Measurements from ENCODE around the gene STMN1. TPM values are rescaled to one million over a fixed set of nuclear protein-coding genes. Genes with fewer than 3 reads are reported as not detected.

Gene STMN1
- total RNA-seq, 1 experiment from 2014 or later: 242 TPM

DNA sequence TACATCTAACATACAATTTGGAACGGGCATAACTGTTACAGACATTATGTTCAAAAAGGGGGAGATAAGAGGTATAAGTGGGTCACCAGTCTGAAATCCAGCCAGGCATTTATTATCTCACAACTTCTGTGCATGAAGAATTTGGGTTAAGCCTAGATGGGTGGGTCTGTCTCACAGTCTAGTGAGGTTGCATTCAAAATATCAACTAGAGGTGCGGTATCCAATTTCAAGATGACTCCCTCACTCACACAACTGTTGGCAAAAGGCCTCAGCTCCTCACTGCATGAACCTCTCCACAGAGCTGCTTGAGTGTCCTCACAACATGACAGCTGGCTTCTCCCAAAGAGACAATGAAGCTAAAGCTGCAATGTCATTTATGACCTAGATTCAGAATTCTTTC, 51.7 kb downstream of the STMN1 start:
- Mint-ChIP-seq H3K27ac (ENCODE audit: unreplicated experiment) (no peak overlapping the region), H3K27me3 (ENCODE audit: unreplicated experiment) (no peaks in the 10 kb centered on the region), H3K9me3 (ENCODE audit: low read depth, unreplicated experiment) (no peaks in the 10 kb centered on the region), H3K4me1 (ENCODE audit: low read depth, unreplicated experiment) (peaks cover 7% of the 10 kb centered on the region), H3K4me3 (ENCODE audit: low read depth, unreplicated experiment) (no peak overlapping the region), H3K36me3 (ENCODE audit: insufficient read depth, unreplicated experiment) (peaks cover 17% of the 10 kb centered on the region)
- intact Hi-C loops (cut with micrococcal nuclease; ENCODE audit: unreplicated experiment): no loop called here
- TF ChIP-seq, protein P1, sequence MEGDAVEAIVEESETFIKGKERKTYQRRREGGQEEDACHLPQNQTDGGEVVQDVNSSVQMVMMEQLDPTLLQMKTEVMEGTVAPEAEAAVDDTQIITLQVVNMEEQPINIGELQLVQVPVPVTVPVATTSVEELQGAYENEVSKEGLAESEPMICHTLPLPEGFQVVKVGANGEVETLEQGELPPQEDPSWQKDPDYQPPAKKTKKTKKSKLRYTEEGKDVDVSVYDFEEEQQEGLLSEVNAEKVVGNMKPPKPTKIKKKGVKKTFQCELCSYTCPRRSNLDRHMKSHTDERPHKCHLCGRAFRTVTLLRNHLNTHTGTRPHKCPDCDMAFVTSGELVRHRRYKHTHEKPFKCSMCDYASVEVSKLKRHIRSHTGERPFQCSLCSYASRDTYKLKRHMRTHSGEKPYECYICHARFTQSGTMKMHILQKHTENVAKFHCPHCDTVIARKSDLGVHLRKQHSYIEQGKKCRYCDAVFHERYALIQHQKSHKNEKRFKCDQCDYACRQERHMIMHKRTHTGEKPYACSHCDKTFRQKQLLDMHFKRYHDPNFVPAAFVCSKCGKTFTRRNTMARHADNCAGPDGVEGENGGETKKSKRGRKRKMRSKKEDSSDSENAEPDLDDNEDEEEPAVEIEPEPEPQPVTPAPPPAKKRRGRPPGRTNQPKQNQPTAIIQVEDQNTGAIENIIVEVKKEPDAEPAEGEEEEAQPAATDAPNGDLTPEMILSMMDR (IDR thresholded peaks at IDR 0.05; ENCODE audit: unreplicated experiment): no peak
- CTCF ChIA-PET: no interaction called here
- no peak for DNase-seq
- BruUV-seq (replicated peaks): no TSS peak

Small RNA genes lying within 50 kb of the gene (microRNA-seq; reads per million reads assigned to microRNA genes)
- gene MIR3917: 1.1 reads per million

Other genes starting within 250 kb of the STMN1 start
- 39.6 and 40.6 TPM in 2 replicates for gene SELENON, start 106.2 kb downstream of the STMN1 start, total RNA-seq (2022)
- gene MTFR1L, start 86.5 kb downstream of the STMN1 start, total RNA-seq (2022): 21.3 and 23.2 TPM in 2 replicates
- gene AUNIP, start 47.0 kb downstream of the STMN1 start, total RNA-seq (2022): 7.7 and 10.6 TPM in 2 replicates
- gene PAQR7, start 30.7 kb downstream of the STMN1 start, total RNA-seq (2022): 13.6 and 15.9 TPM in 2 replicates
- gene PAFAH2, start 91.6 kb upstream of the STMN1 start, total RNA-seq (2022): 8.4 and 11.5 TPM in 2 replicates
- not detected in 2 replicates for gene EXTL1, start 115.4 kb upstream of the STMN1 start, total RNA-seq (2022)
- gene SLC30A2, start 139.7 kb upstream of the STMN1 start, total RNA-seq (2022): not detected in 2 replicates
- not detected in 2 replicates for gene TRIM63, start 161.2 kb upstream of the STMN1 start, total RNA-seq (2022)
- gene PDIK1L, start 205.4 kb upstream of the STMN1 start, total RNA-seq (2022): 11.4 and 11.9 TPM in 2 replicates

Data from Calu3 (cell line).